HepG2 (cell line): ENCODE measurements around the gene CXCR5. TPM values are rescaled to one million over a fixed set of nuclear protein-coding genes. Genes with fewer than 3 reads are reported as not detected.

ENCODE experiments used
- HMGXB4 ChIP-seq, 2 experiments: sonication (generic) in 1 of 2; formaldehyde crosslinking in 1 of 2; IDR thresholded peaks; 2 replicates each; pipeline versions ENCODE4 v1.4.0 to v1.6.1; 2018 to 2020; ENCODE audit warnings: missing genetic modification reagents in 2 of 2, borderline replicate concordance in 1 of 2, low read depth in 1 of 2, mild to moderate bottlenecking in 1 of 2, missing biosample characterization in 1 of 2
- HOXA5 ChIP-seq: sonication (generic); formaldehyde crosslinking; IDR thresholded peaks from 2 replicates; pipeline ENCODE4 v1.4.0; 2020; ENCODE audit warnings: missing genetic modification reagents
- MAX ChIP-seq: IDR thresholded peaks from 2 replicates; pipeline ENCODE4 v1.6.1; 2012; ENCODE audit warnings: inconsistent platforms
- MEIS2 ChIP-seq: sonication (generic); formaldehyde crosslinking; IDR thresholded peaks from 2 replicates; pipeline ENCODE4 v1.9.0; 2021; ENCODE audit warnings: mild to moderate bottlenecking, missing genetic modification reagents
- MYNN ChIP-seq: sonication (generic); formaldehyde crosslinking; IDR thresholded peaks from 2 replicates; pipeline ENCODE4 v1.4.0; 2020; ENCODE audit warnings: mild to moderate bottlenecking, low read depth, missing genetic modification reagents
- NFKB2 ChIP-seq: sonication (generic); formaldehyde crosslinking; IDR thresholded peaks from 2 replicates; pipeline ENCODE4 v1.4.0; 2020; ENCODE audit warnings: missing genetic modification reagents, borderline replicate concordance
- PATZ1 ChIP-seq: sonication (generic); formaldehyde crosslinking; IDR thresholded peaks from 2 replicates; pipeline ENCODE4 v1.4.0; 2020; ENCODE audit warnings: missing genetic modification reagents
- RAD21 ChIP-seq: fragments of 450-650 bp; formaldehyde crosslinking; IDR thresholded peaks from 2 replicates; pipeline ENCODE4 v1.5.0; 2020; ENCODE audit warnings: mild to moderate bottlenecking
- TFAP4 ChIP-seq: sonication (generic); IDR thresholded peaks from 2 replicates; pipeline ENCODE4 v1.6.1; 2016; ENCODE audit warnings: low read depth, borderline replicate concordance
- ZFY ChIP-seq: sonication (generic); formaldehyde crosslinking; IDR thresholded peaks from 2 replicates; pipeline ENCODE4 v1.4.0; 2020; ENCODE audit warnings: missing genetic modification reagents
- ZGPAT ChIP-seq: IDR thresholded peaks from 2 replicates; pipeline ENCODE4 v1.6.1; 2016; ENCODE audit warnings: mild to moderate bottlenecking
- ZNF235 ChIP-seq: sonication (generic); formaldehyde crosslinking; IDR thresholded peaks from 2 replicates; pipeline ENCODE4 v1.8.1; 2023; ENCODE audit warnings: mild to moderate bottlenecking, missing genetic modification reagents, borderline replicate concordance
- ZNF550 ChIP-seq: sonication (generic); formaldehyde crosslinking; IDR thresholded peaks from 2 replicates; pipeline ENCODE4 v1.4.0; 2020; ENCODE audit warnings: mild to moderate bottlenecking, missing genetic modification reagents, borderline replicate concordance
- ZNF574 ChIP-seq: sonication (generic); formaldehyde crosslinking; IDR thresholded peaks from 2 replicates; pipeline ENCODE4 v1.4.0; 2020; ENCODE audit warnings: missing genetic modification reagents
- ZNF580 ChIP-seq: IDR thresholded peaks from 2 replicates; pipeline ENCODE4 v1.6.1; 2016; ENCODE audit warnings: low read depth, borderline replicate concordance
- ZNF75D ChIP-seq: sonication (generic); formaldehyde crosslinking; IDR thresholded peaks from 2 replicates; pipeline ENCODE4 v1.8.1; 2023; ENCODE audit warnings: missing genetic modification reagents, mild to moderate bottlenecking, borderline replicate concordance
- ZNF788 ChIP-seq: sonication (generic); formaldehyde crosslinking; IDR thresholded peaks from 2 replicates; pipeline ENCODE4 v1.5.0; 2020; ENCODE audit warnings: mild to moderate bottlenecking, missing genetic modification reagents, borderline replicate concordance
- ZNF841 ChIP-seq: sonication (generic); formaldehyde crosslinking; IDR thresholded peaks from 2 replicates; pipeline ENCODE4 v1.8.1; 2023; ENCODE audit warnings: missing genetic modification reagents, borderline replicate concordance
- ZNF891 ChIP-seq: sonication (generic); formaldehyde crosslinking; IDR thresholded peaks from 2 replicates; pipeline ENCODE4 v1.5.0; 2020; ENCODE audit warnings: mild to moderate bottlenecking, missing genetic modification reagents
- polyA plus RNA-seq, 8 experiments: library from polyadenylated mRNA; depleted of rRNA in 3 of 8; stranded (reverse) in 7 of 8; unstranded in 1 of 8; fragments of >200 nt; fragmentation: Illumina TruSeq in 4 of 8; extraction: Trizol in 4 of 8; gene quantifications; 2 replicates each; pipeline versions ENCODE4 v1.2.1 to v1.2.3, GENCODE V29; 2011 to 2016; ENCODE audit warnings: low read depth in 4 of 8, missing spikeins in 1 of 8, mixed read lengths in 1 of 8; ENCODE audit not compliant: insufficient read depth in 1 of 8
- total RNA-seq, 5 experiments: library from RNA; depleted of rRNA; stranded (reverse); fragments of >200 nt; fragmentation: Illumina TruSeq; extraction: Trizol; gene quantifications; 2 replicates each; pipeline ENCODE4 v1.2.3, GENCODE V29; 2016; ENCODE audit warnings: low read depth in 1 of 5

Gene CXCR5
- total and polyA plus RNA-seq, 2 of the 13 experiments (the other 11 are each of a cell fraction or from before 2014, with no cell fraction given): not detected

- TF ChIP-seq ZNF891 (no peak), MAX (0 out of 2 replicates have a peak, but pooled peaks have one; percentile 41), ZNF841 (CRISPR knock-in tag) (no peak), PATZ1 (CRISPR knock-in tag) (peak; percentile 56), TFAP4 (peak; percentile 57; the same call in 1 of the 2 replicates), ZFY (peak; percentile 36; the same call in 1 of the 2 replicates), ZNF580 (CRISPR knock-in tag) (no peak), ZNF75D (CRISPR knock-in tag) (no peak), NFKB2 (CRISPR knock-in tag) (peak; percentile 42; the same call in 1 of the 2 replicates), ZGPAT (CRISPR knock-in tag) (peak; percentile 15; the same call in 1 of the 2 replicates), HMGXB4 (CRISPR knock-in tag; IDR thresholded peaks at IDR 0.05; ENCODE audit: borderline replicate concordance in 1 of 2, low read depth in 1 of 2) (peak; percentile 55 to 68; a peak in 3 of 4 replicates), ZNF574 (CRISPR knock-in tag) (peak; percentile 39), MYNN (CRISPR knock-in tag) (peak; percentile 65; the same call in 1 of the 2 replicates), MEIS2 (CRISPR knock-in tag) (no peak), RAD21 (CRISPR knock-in tag) (peak; percentile 81), ZNF550 (CRISPR knock-in tag) (no peak), HOXA5 (0 out of 2 replicates have a peak, but pooled peaks have one; percentile 37), ZNF235 (no peak), ZNF788 (CRISPR knock-in tag) (peak; percentile 39; the same call in 1 of the 2 replicates)
Observed at GRCh38 chr11:118930094-118930712, 46.5 kb downstream of the CXCR5 start (continued).
